ENCODE measurements around the gene SCG5. TPM values are rescaled to one million over a fixed set of nuclear protein-coding genes. Genes with fewer than 3 reads are reported as not detected.

The SCG5 gene
- total RNA-seq, 1 donor from 2014 or later: 2.6 TPM

GRCh38 chr15:32687556-32687955 is 46.0 kb downstream of the SCG5 start:
- Mint-ChIP-seq H3K36me3 (ENCODE audit: low read depth) (peaks cover 1% of the 10 kb centered on the region), H3K27me3 (ENCODE audit: low read depth) (no peaks in the 10 kb centered on the region), H3K4me1 (ENCODE audit: low read depth) (peaks cover 40% of the 10 kb centered on the region), H3K4me3 (ENCODE audit: unreplicated experiment) (no peak overlapping the region), H3K9me3 (ENCODE audit: low read depth) (no peaks in the 10 kb centered on the region), H3K27ac (ENCODE audit: unreplicated experiment) (peak overlapping the region; percentile 81)
- TF ChIP-seq CTCF (IDR thresholded peaks at IDR 0.05): no peak
- no peak for DNase-seq (ENCODE audit: low spot score)

- TF ChIP-seq CTCF (IDR thresholded peaks at IDR 0.05): no peak
- Mint-ChIP-seq H3K4me3 (ENCODE audit: unreplicated experiment) (no peak overlapping the region), H3K36me3 (ENCODE audit: low read depth) (peaks cover 1% of the 10 kb centered on the region), H3K9me3 (ENCODE audit: low read depth) (no peaks in the 10 kb centered on the region), H3K27me3 (ENCODE audit: low read depth) (no peaks in the 10 kb centered on the region), H3K4me1 (ENCODE audit: low read depth) (peaks cover 34% of the 10 kb centered on the region), H3K27ac (ENCODE audit: unreplicated experiment) (peak overlapping the region; percentile 81)
- no peak for DNase-seq (ENCODE audit: low spot score)
These were observed 46.7 kb downstream of the SCG5 start for GRCh38 chr15:32688151-32688639.

GRCh38 chr15:32690941-32691688 is 49.6 kb downstream of the SCG5 start:
- DNase-seq (ENCODE audit: low spot score): no peak
- H3K36me3 Mint-ChIP-seq (ENCODE audit: low read depth): peaks cover 1% of the 10 kb centered on the region
- H3K27ac Mint-ChIP-seq (ENCODE audit: unreplicated experiment): no peak overlapping the region
- H3K4me3 Mint-ChIP-seq (ENCODE audit: unreplicated experiment): no peak overlapping the region
- no peak for TF ChIP-seq CTCF (IDR thresholded peaks at IDR 0.05)
- H3K27me3 Mint-ChIP-seq (ENCODE audit: low read depth): no peaks in the 10 kb centered on the region
- peaks cover 10% of the 10 kb centered on the region for H3K4me1 Mint-ChIP-seq (ENCODE audit: low read depth)
- no peaks in the 10 kb centered on the region for H3K9me3 Mint-ChIP-seq (ENCODE audit: low read depth)

GRCh38 chr15:32691689-32692038 is 50.2 kb downstream of the SCG5 start:
- Mint-ChIP-seq H3K27me3 (ENCODE audit: low read depth) (no peaks in the 10 kb centered on the region), H3K4me1 (ENCODE audit: low read depth) (peaks cover 10% of the 10 kb centered on the region), H3K9me3 (ENCODE audit: low read depth) (no peaks in the 10 kb centered on the region), H3K36me3 (ENCODE audit: low read depth) (no peaks in the 10 kb centered on the region), H3K27ac (ENCODE audit: unreplicated experiment) (no peak overlapping the region), H3K4me3 (ENCODE audit: unreplicated experiment) (no peak overlapping the region)
- no peak for TF ChIP-seq CTCF (IDR thresholded peaks at IDR 0.05)
- no peak for DNase-seq (ENCODE audit: low spot score)

GRCh38 chr15:32692286-32692685 is 50.8 kb downstream of the SCG5 start:
- H3K4me1 Mint-ChIP-seq (ENCODE audit: low read depth): peaks cover 10% of the 10 kb centered on the region
- DNase-seq (ENCODE audit: low spot score): no peak
- H3K36me3 Mint-ChIP-seq (ENCODE audit: low read depth): no peaks in the 10 kb centered on the region
- no peaks in the 10 kb centered on the region for H3K9me3 Mint-ChIP-seq (ENCODE audit: low read depth)
- no peak for TF ChIP-seq CTCF (IDR thresholded peaks at IDR 0.05)
- no peaks in the 10 kb centered on the region for H3K27me3 Mint-ChIP-seq (ENCODE audit: low read depth)
- H3K4me3 Mint-ChIP-seq (ENCODE audit: unreplicated experiment): no peak overlapping the region
- H3K27ac Mint-ChIP-seq (ENCODE audit: unreplicated experiment): no peak overlapping the region

All from chondrocyte (in vitro differentiated cells).